Breast epithelium (tissue), 3 donors: ENCODE results near the gene YTHDF2.

ENCODE experiments used
- POLR2AphosphoS5 ChIP-seq, 3 donors: sonication (generic); formaldehyde crosslinking; IDR thresholded peaks; one replicate each; pipeline ENCODE4 v1.6.1; 2017; ENCODE audit warnings: antibody characterized with exemption in 3 of 3
- TF ChIP-seq, protein P1 (sequence below), 3 donors: fragments of 450-650 bp; IDR thresholded peaks; one replicate each; pipeline ENCODE4 v1.5.1; 2016 to 2017; ENCODE audit warnings: antibody characterized with exemption in 3 of 3, mild to moderate bottlenecking in 3 of 3, moderate library complexity in 3 of 3

DNA sequence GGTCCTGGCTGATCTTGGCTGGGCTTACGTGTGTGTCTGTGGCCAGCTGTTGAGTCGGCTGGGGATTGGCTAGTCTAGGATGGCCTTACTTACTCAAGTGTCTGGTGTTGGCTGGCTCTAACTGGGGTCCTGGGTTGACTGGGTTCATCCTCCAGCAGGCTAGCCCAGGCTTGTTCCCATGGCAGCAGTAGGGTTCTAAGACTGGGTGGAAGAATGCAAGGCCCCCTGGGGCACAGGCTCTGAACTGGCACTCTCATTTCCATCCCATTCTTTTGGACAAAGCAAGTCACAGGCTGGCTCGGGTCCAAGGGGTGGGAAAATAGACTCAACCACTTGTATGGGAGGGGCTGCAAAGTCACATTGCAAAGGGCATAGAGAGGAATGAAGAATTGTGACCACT is 67.3 kb downstream of the YTHDF2 start:
- TF ChIP-seq, protein P1, sequence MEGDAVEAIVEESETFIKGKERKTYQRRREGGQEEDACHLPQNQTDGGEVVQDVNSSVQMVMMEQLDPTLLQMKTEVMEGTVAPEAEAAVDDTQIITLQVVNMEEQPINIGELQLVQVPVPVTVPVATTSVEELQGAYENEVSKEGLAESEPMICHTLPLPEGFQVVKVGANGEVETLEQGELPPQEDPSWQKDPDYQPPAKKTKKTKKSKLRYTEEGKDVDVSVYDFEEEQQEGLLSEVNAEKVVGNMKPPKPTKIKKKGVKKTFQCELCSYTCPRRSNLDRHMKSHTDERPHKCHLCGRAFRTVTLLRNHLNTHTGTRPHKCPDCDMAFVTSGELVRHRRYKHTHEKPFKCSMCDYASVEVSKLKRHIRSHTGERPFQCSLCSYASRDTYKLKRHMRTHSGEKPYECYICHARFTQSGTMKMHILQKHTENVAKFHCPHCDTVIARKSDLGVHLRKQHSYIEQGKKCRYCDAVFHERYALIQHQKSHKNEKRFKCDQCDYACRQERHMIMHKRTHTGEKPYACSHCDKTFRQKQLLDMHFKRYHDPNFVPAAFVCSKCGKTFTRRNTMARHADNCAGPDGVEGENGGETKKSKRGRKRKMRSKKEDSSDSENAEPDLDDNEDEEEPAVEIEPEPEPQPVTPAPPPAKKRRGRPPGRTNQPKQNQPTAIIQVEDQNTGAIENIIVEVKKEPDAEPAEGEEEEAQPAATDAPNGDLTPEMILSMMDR (IDR thresholded peaks at IDR 0.05), result no peak
- TF ChIP-seq POLR2AphosphoS5 (IDR thresholded peaks at IDR 0.05), result no peak
